Measurements from ENCODE around the gene CCDC85A. TPM values are rescaled to one million over a fixed set of nuclear protein-coding genes. Genes with fewer than 3 reads are reported as not detected.

CCDC85A gene
- polyA plus RNA-seq, 1 donor from 2014 or later: 24.7 TPM

DNA sequence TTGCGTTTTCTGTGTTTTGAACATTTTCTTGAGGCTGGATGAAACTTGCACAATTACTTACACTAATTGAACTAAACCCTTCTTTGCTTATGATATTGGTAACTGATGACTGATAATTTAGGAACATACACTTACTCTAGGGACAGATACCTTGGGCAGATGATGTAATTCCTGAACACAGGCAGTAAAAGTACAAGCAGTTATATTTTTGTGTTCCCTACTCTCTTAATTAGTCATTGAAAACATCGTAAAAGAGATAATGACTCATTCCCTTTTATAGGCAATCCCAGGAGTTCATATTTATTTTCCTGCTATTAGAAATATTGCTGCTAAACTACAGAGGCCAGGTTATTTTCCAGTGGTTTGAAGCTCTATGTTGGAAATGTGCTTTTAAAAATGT lies 46.4 kb downstream of the CCDC85A start:
- Histone ChIP-seq H3K36me3 (ENCODE audit: insufficient read depth, low read length) (no peaks in the 10 kb centered on the region), H3F3A (ENCODE audit: insufficient read depth, low read length, poor library complexity, severe bottlenecking) (no peaks in the 10 kb centered on the region), H3K9me2 (ENCODE audit: insufficient read depth, low read length) (no peaks in the 10 kb centered on the region), H2AFZ (ENCODE audit: low read depth, low read length) (no peak overlapping the region), H4K20me1 (ENCODE audit: insufficient read depth) (no peaks in the 10 kb centered on the region), H3K4me3 (ENCODE audit: low read length) (no peak overlapping the region), H3K9ac (ENCODE audit: low read length) (no peak overlapping the region), H3K27me3 (ENCODE audit: insufficient read depth, low read depth, low read length) (no peaks in the 10 kb centered on the region), H3K4me2 (ENCODE audit: low read length) (no peak overlapping the region), H3K79me2 (replicated peaks; ENCODE audit: insufficient read depth, low read length) (no peaks in the 10 kb centered on the region), H3K9me3 (ENCODE audit: low read length) (no peaks in the 10 kb centered on the region), H3K27ac (ENCODE audit: low read length) (no peak overlapping the region)
- TF ChIP-seq SMC3 (conservative IDR thresholded peaks at IDR 0.05; ENCODE audit: poor library complexity): no peak
- TF ChIP-seq EP300 (conservative IDR thresholded peaks at IDR 0.05; ENCODE audit: poor library complexity, severe bottlenecking): no peak
- no peak for TF ChIP-seq MXI1 (conservative IDR thresholded peaks at IDR 0.05; ENCODE audit: poor library complexity, severe bottlenecking)
- no peak for TF ChIP-seq EZH2 (IDR thresholded peaks at IDR 0.05; ENCODE audit: borderline replicate concordance, insufficient read depth, low read length, poor library complexity, severe bottlenecking)
- TF ChIP-seq, protein P1, sequence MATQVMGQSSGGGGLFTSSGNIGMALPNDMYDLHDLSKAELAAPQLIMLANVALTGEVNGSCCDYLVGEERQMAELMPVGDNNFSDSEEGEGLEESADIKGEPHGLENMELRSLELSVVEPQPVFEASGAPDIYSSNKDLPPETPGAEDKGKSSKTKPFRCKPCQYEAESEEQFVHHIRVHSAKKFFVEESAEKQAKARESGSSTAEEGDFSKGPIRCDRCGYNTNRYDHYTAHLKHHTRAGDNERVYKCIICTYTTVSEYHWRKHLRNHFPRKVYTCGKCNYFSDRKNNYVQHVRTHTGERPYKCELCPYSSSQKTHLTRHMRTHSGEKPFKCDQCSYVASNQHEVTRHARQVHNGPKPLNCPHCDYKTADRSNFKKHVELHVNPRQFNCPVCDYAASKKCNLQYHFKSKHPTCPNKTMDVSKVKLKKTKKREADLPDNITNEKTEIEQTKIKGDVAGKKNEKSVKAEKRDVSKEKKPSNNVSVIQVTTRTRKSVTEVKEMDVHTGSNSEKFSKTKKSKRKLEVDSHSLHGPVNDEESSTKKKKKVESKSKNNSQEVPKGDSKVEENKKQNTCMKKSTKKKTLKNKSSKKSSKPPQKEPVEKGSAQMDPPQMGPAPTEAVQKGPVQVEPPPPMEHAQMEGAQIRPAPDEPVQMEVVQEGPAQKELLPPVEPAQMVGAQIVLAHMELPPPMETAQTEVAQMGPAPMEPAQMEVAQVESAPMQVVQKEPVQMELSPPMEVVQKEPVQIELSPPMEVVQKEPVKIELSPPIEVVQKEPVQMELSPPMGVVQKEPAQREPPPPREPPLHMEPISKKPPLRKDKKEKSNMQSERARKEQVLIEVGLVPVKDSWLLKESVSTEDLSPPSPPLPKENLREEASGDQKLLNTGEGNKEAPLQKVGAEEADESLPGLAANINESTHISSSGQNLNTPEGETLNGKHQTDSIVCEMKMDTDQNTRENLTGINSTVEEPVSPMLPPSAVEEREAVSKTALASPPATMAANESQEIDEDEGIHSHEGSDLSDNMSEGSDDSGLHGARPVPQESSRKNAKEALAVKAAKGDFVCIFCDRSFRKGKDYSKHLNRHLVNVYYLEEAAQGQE (IDR thresholded peaks at IDR 0.05; ENCODE audit: borderline replicate concordance): no peak
- TF ChIP-seq RAD21 (conservative IDR thresholded peaks at IDR 0.05): no peak
- no peak for TF ChIP-seq POLR2AphosphoS5 (IDR thresholded peaks at IDR 0.05)
- no peak for TF ChIP-seq CTCF (IDR thresholded peaks at IDR 0.05; ENCODE audit: poor library complexity, severe bottlenecking)
- TF ChIP-seq TAF1 (IDR thresholded peaks at IDR 0.05; ENCODE audit: low read depth): no peak

DNA sequence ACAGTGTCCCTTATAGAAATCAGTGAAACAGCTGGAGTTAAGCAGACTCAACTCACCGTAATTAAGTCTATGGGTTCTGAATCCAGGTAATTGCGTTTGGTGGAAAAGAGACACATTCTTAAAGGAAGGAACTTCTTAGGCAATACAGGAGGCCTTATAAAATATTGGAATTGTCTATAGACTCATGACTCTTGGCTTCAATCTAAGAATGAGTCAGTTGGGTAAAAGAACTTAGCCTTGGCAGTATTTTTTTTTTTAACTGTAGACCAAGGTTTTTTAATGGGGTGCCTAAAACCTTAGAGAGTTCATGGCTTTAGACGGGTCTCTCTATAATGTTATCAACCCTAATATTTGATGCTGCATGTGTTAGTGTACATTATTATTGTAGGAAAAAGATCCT lies 47.6 kb downstream of the CCDC85A start:
- Histone ChIP-seq H3K9ac (ENCODE audit: low read length) (no peak overlapping the region), H3K4me2 (ENCODE audit: low read length) (no peak overlapping the region), H3K27ac (ENCODE audit: low read length) (no peak overlapping the region), H3K9me3 (ENCODE audit: low read length) (no peaks in the 10 kb centered on the region), H3K4me3 (ENCODE audit: low read length) (no peak overlapping the region), H3K27me3 (ENCODE audit: insufficient read depth, low read depth, low read length) (no peaks in the 10 kb centered on the region), H3K9me2 (ENCODE audit: insufficient read depth, low read length) (no peaks in the 10 kb centered on the region), H4K20me1 (ENCODE audit: insufficient read depth) (no peaks in the 10 kb centered on the region), H3K36me3 (ENCODE audit: insufficient read depth, low read length) (no peaks in the 10 kb centered on the region), H3F3A (ENCODE audit: insufficient read depth, low read length, poor library complexity, severe bottlenecking) (no peaks in the 10 kb centered on the region), H2AFZ (ENCODE audit: low read depth, low read length) (no peak overlapping the region), H3K79me2 (replicated peaks; ENCODE audit: insufficient read depth, low read length) (no peaks in the 10 kb centered on the region)
- TF ChIP-seq TAF1 (IDR thresholded peaks at IDR 0.05; ENCODE audit: low read depth): no peak
- TF ChIP-seq EZH2 (IDR thresholded peaks at IDR 0.05; ENCODE audit: borderline replicate concordance, insufficient read depth, low read length, poor library complexity, severe bottlenecking): no peak
- no peak for TF ChIP-seq MXI1 (conservative IDR thresholded peaks at IDR 0.05; ENCODE audit: poor library complexity, severe bottlenecking)
- no peak for TF ChIP-seq SMC3 (conservative IDR thresholded peaks at IDR 0.05; ENCODE audit: poor library complexity)
- TF ChIP-seq CTCF (IDR thresholded peaks at IDR 0.05; ENCODE audit: poor library complexity, severe bottlenecking): no peak
- TF ChIP-seq EP300 (conservative IDR thresholded peaks at IDR 0.05; ENCODE audit: poor library complexity, severe bottlenecking): no peak
- no peak for TF ChIP-seq POLR2AphosphoS5 (IDR thresholded peaks at IDR 0.05)
- no peak for TF ChIP-seq RAD21 (conservative IDR thresholded peaks at IDR 0.05)
- TF ChIP-seq, protein P1 (IDR thresholded peaks at IDR 0.05; ENCODE audit: borderline replicate concordance): no peak
